ENCODE results near the gene PLA2G2F. TPM values are rescaled to one million over a fixed set of nuclear protein-coding genes. Genes with fewer than 3 reads are reported as not detected.
A peak's percentile ranks its signal among the peaks of the same experiment; 100 is the strongest.

PLA2G2F gene
- total RNA-seq, 1 experiment from 2014 or later, result not detected

DNA sequence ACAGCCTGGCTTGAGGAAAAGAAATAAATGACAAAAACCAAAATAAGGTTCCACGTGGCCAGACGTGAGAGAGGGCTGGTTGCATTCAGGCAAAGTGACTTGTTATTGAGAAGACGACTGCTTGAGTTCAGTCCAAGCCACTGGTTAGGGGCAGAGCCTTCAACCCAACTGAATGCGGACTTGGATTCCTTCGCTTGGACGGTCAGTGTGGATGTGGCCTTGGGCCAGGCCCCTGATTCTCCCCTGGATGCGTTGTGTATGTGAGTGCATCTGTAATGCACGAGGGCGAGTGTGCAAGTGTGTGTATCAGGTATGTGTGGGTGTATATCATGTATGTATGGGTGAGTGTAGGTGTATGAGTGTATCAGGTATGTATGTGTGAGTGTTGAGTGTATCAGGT is 1.9 kb downstream of the PLA2G2F start:
- DNase-seq (ENCODE audit: low read depth, low spot score) (no peak), ATAC-seq (no peak)
- in situ Hi-C loops (cut with HindIII; ENCODE audit: low pct_unique_long_range_greater_than_20kb, low sequenced_read_pairs) (no loop called here), intact Hi-C loops (cut with micrococcal nuclease; ENCODE audit: unreplicated experiment) (no loop called here)
- Histone ChIP-seq H3K9me3 (ENCODE audit: control insufficient read depth, insufficient read depth, low read depth, low read length) (no peaks in the 10 kb centered on the region), H3K27ac (ENCODE audit: low read length) (no peak overlapping the region), H3K4me1 (ENCODE audit: control insufficient read depth, insufficient read depth, low read length) (no peaks in the 10 kb centered on the region), H3K27me3 (ENCODE audit: control insufficient read depth, insufficient read depth, low read length) (no peaks in the 10 kb centered on the region), H3K36me3 (ENCODE audit: control insufficient read depth, insufficient read depth, low read length) (no peaks in the 10 kb centered on the region), H3K4me3 (ENCODE audit: low read depth in 2 of 2, low read length in 2 of 2) (no peak overlapping the region)
- ChIA-PET POLR2A (no interaction called here), CTCF (no interaction called here)
- TF ChIP-seq TCF7L2 (IDR thresholded peaks at IDR 0.05; ENCODE audit: low read depth, low read length), result no peak
- no TSS peak for BruUV-seq (replicated peaks)

DNA sequence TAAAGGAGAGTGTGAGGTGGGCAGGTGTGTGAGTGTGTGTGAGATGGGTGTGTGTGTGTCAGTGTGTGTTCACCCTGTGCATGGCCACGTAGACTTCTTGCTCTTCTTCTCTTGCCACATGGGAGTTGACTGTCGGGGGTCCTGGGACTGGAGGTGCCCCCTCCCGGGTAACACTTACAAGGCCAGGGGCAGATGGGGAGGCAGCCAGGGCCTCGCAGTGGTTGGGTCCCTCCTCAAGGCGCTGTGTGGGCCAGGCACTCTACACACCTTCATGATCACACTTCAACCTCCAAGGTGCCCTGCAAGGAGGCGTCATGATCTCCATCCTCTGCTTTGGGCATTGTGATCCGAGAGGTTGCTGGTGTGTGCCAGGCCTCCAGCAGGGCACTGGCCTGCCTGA is 2.3 kb downstream of the PLA2G2F start:
- DNase-seq (ENCODE audit: low read depth, low spot score) (no peak), ATAC-seq (no peak)
- TF ChIP-seq REST (IDR thresholded peaks at IDR 0.05; ENCODE audit: insufficient read depth in 1 of 2, low read depth in 2 of 2, low read length in 1 of 2) (no peak), SIN3A (IDR thresholded peaks at IDR 0.05; ENCODE audit: borderline replicate concordance, insufficient read depth, low read depth, low read length) (no peak), CTCF (IDR thresholded peaks at IDR 0.05) (no peak), TCF7L2 (IDR thresholded peaks at IDR 0.05; ENCODE audit: low read depth, low read length) (no peak), POLR2AphosphoS5 (IDR thresholded peaks at IDR 0.05; ENCODE audit: low read depth, low read length) (no peak)
- POLR2A ChIA-PET, result no interaction called here
- in situ Hi-C loops (cut with HindIII; ENCODE audit: low pct_unique_long_range_greater_than_20kb, low sequenced_read_pairs) (no loop called here), intact Hi-C loops (cut with micrococcal nuclease; ENCODE audit: unreplicated experiment) (no loop called here)
- Histone ChIP-seq H3K4me1 (ENCODE audit: control insufficient read depth, insufficient read depth, low read length) (no peaks in the 10 kb centered on the region), H3K27me3 (ENCODE audit: control insufficient read depth, insufficient read depth, low read length) (no peaks in the 10 kb centered on the region), H3K9me3 (ENCODE audit: control insufficient read depth, insufficient read depth, low read depth, low read length) (no peaks in the 10 kb centered on the region), H3K36me3 (ENCODE audit: control insufficient read depth, insufficient read depth, low read length) (no peaks in the 10 kb centered on the region), H3K4me3 (ENCODE audit: low read depth in 2 of 2, low read length in 2 of 2) (no peak overlapping the region), H3K27ac (ENCODE audit: low read length) (no peak overlapping the region)
- CTCF ChIA-PET, result no interaction called here
- BruUV-seq (replicated peaks), result no TSS peak

DNA sequence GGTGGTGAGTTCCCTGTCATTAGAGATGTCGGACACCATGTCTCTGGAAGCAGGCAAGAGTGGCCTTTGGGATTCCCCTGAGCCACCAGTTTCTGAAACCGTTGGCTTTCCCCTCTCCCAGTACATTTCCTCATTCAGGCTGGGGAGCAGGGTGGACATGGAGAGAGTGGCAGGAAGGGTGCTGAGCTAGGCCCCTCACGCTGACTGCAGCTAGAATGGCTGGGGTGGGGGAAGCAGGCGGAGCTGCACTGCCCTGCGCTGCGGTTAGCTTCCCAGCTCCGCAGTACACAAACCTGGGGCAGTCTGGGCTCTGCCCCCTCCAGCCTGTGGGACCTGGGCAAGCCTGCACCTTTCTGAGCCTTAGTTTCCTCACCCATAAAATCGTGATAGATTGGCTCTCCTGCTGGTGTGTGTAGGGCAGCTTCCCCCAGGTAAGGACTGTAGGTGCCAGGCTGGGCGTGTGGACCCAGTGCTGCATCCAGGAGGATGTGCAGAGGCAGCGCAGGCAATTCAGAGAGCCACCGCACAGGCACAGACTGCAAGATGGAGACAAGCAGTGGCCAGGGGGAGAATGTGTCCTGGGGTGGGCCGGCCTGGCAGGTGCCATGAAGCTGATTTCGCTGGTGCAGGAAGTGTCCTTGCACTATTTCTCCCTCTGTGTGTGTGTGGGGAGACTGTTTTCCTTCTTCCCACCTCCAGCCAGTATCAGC is 3.0 kb downstream of the PLA2G2F start:
- Histone ChIP-seq H3K4me3 (ENCODE audit: low read depth in 2 of 2, low read length in 2 of 2) (no peak overlapping the region), H3K27me3 (ENCODE audit: control insufficient read depth, insufficient read depth, low read length) (no peaks in the 10 kb centered on the region), H3K36me3 (ENCODE audit: control insufficient read depth, insufficient read depth, low read length) (no peaks in the 10 kb centered on the region), H3K9me3 (ENCODE audit: control insufficient read depth, insufficient read depth, low read depth, low read length) (no peaks in the 10 kb centered on the region), H3K27ac (ENCODE audit: low read length) (no peak overlapping the region), H3K4me1 (ENCODE audit: control insufficient read depth, insufficient read depth, low read length) (no peaks in the 10 kb centered on the region)
- ATAC-seq (0 out of 2 replicates have a peak, but pooled peaks have one; percentile 16), DNase-seq (ENCODE audit: low read depth, low spot score) (no peak)
- ChIA-PET CTCF (no interaction called here), POLR2A (no interaction called here)
- BruUV-seq (replicated peaks), result no TSS peak
- TF ChIP-seq CTCF (IDR thresholded peaks at IDR 0.05), result no peak
- no peak for TF ChIP-seq REST (IDR thresholded peaks at IDR 0.05; ENCODE audit: insufficient read depth in 1 of 2, low read depth in 2 of 2, low read length in 1 of 2)
- no peak for TF ChIP-seq SIN3A (IDR thresholded peaks at IDR 0.05; ENCODE audit: borderline replicate concordance, insufficient read depth, low read depth, low read length)
- no peak for TF ChIP-seq TCF7L2 (IDR thresholded peaks at IDR 0.05; ENCODE audit: low read depth, low read length)
- TF ChIP-seq POLR2AphosphoS5 (IDR thresholded peaks at IDR 0.05; ENCODE audit: low read depth, low read length), result no peak
- intact Hi-C loops (cut with micrococcal nuclease; ENCODE audit: unreplicated experiment), result no loop called here
- in situ Hi-C loops (cut with HindIII; ENCODE audit: low pct_unique_long_range_greater_than_20kb, low sequenced_read_pairs), result no loop called here
